Activated CD8-positive, alpha-beta memory T cell treated with anti-CD3 and anti-CD28 coated beads, Interleukin-2, amount 50 U/mL, for 1 hour (primary cell): ENCODE results near the gene ZP3.
"Not testable (repeated sequence)": the region's sequence is repeated elsewhere in the genome, so short reads cannot be mapped to it uniquely, and the experiment has no call there.

ENCODE experiments used
- DNase-seq: peaks from one replicate; pipeline ENCODE4 v3.0.0-alpha.2; 2020; ENCODE audit errors: extremely low read depth

Gene ZP3

DNA sequence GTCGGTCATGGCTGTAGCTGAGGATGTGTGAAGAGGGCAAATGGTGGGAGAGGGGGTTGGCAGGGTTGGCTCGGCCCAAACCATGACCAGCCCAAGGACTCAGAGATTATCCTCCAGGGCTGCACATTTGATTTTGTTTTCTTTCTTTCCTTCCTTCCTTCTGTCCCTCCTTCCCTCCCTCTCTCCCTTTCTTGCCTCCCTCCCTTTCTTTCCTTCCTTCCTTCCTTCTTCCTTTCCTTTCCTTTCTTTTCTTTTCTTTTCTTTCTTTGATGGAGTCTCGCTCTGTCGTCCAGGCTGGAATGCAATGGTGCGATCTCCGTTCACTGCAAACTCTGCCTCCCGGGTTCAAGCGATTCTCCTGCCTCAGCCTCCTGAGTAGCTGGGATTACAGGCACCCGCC lies 19.0 kb upstream of the ZP3 start:
- DNase-seq = no peak

DNA sequence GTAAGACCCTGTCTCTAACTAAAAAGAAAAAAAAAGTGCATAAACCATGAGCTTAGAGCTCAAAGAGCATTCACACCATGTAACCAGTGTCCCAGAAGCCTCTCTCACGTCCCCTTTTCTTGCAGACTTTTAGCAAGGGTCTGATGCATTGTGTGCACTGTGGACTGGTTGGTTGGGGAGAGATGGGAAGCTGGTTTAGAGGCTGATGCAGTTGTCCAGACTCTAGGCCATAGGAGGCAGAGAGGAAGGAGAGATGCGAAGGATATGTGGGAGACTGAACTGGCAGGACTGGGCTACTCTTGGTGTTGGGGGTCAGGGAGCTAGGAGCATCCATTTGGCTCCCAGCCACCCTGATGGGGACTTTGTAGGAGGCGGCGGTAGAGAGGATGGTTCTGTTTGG lies 17.0 kb upstream of the ZP3 start:
- no peak for DNase-seq

DNA sequence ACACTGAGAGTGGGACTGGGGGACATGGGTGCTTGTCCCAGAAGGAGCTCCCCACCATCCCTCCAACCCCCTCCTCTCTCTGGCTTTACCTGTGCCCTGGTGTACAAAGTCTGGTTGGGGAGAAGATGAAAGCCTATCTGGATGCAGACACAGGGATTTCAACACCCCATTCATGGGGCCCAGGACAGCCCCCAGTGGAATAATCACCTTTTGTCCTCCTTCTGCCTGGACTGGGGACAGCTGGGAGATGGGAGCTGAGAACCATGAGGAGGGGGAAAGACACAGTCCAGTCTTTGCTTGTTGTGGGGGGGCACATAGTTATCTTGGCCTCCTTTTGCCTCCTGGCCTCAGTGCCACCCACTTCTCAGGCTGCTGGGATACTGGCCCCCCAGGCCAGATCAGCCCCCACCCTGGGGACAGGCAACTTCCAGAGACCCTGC lies 16.6 kb upstream of the ZP3 start:
- no peak for DNase-seq

DNA sequence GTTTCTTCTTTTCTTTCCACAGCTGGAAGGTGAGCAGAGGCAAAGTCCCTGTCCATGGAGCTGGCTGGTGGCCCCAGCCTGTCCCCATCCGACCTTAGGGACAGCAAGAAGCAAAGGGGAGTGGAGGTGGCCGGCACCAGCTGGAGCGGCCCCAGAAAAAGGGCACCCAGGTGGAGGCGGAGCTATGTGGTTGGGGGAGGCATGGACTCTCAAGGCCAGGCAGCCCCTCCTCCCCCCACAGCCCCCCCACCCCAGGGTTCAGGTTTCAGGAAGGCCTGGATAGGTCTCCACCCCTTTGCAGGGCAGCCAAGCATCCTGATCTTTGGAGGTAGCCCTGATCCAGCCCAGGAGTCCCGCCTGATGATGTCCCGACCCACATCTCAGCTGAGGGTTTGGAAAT lies 15.2 kb upstream of the ZP3 start, which contains the start of gene SSC4D:
TSS of gene SSC4D (minus strand) at position 161 of the 400 bp plus-strand sequence. CDS start 5,258 bp downstream, outside the sequence.
- no peak for DNase-seq

DNA sequence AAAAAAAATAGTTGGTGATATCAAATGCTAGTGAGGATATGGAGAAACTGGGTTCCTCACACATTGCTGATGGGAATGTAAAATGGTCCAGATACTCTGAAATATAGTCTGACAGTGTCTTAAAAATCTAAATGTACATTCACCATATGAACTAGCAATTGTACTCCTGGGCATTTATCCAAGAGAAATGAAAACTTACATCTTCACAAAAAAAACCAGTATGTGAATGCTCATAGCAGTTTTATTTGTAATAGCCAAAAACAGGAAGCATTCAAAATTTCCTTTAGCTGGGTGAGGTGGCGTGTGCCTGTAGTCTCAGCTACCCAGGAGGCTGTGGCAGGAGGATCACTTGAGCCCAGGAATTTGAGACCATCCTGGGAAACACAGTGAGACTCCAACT lies 13.1 kb upstream of the ZP3 start:
- DNase-seq = no peak

DNA sequence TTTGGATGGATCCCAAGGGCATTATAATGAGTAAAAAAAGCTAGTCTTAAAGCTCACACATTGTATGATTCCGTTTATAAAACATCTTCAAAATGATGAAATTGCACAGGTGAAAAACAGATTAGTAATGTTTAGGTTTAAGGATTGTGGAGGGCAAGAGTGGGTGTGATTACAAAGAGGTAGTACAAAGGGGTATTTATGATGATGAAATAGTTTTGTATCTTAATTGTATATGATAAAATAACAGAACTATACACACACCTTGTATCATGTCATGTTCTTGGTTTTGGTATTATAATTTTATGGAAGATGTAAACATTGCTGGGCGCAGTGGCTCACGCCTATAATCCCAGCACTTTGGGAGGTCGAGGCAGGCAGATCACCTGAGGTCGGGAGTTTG lies 12.5 kb upstream of the ZP3 start:
- no peak for DNase-seq

DNA sequence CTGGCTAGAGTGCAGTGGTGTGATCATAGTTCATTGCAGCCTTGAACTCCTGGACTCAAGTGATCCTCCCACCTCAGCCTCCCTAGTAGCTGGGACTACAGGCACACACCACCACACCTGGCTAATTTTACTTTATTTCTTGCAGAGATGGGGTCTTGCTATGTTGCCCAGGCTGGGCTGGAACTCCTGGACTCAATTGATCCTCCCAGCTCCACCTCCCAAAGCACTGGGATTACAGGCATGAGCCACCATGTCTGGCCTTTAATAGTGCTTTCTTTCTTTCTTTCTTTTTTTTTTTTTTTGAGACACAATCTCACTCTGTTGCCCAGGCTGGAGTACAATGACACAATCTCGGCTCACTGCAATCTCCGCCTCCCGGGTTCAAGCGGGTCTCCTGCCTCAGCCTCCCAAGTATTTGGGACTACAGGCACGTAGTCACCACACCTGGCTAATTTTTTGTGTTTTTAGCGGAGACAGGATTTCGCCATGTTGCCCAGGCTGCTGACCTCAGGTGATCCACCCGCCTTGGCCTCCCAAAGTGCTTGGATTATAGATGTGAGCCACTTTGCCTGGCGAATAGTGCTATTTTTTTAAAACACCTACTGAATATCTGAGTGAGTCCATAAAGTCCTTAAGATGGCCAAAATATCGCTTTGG lies 7.0 kb upstream of the ZP3 start:
- not testable (repeated sequence) for DNase-seq

DNA sequence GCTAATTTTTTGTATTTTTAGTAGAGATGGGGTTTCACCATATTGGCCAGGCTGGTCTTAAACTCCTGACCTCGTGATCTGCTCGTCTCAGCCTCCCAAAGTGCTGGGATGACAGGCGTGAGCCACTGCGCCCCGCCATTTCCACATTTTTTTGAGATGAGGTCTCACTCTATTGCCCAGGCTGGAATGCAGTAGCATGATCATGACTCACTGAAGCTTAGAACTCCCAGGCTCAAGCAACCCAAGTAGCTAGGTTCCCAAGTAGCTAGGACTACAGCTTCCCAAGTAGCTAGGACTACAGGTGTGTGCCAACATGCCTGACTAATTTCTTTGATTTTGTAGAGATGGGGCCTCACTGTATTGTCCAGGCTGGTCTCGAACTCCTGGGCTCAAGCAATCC lies 3.7 kb upstream of the ZP3 start:
- not testable (repeated sequence) for DNase-seq

DNA sequence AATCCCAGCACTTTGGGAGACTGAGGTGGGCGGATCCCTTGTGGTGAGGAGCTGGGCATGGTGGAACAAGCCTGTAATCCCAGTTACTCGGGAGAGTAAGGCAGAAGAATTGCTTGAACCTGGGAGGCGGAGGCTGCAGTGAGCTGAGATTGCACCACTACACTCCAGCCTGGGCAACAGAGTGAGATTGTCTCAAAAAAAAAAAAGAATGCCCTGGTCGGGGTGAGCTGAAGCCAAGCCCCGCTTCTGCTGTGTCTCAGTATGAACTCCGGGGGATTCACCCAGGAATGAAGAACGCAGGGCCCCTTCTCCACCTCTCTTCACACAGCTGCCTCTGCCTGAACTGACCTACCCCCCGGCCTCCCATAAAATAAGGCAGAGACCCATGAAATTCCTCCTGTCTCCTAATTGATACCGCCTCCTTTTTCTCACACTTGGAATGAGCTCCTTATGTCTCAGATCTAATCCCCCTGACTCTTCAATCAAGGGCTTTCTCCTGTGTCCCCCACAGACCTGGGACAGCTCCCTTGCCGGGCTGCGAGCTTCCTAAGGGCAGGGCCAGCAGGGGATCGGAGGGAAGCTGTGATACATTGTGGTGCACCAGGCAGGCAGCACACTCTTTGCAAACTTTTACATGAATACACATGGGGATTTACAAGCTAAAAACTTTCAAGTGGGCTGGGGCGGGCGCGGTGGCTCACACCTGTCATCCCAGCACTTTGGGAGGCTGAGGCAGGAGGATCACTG lies 911 bp upstream of the ZP3 start:
- no peak for DNase-seq

DNA sequence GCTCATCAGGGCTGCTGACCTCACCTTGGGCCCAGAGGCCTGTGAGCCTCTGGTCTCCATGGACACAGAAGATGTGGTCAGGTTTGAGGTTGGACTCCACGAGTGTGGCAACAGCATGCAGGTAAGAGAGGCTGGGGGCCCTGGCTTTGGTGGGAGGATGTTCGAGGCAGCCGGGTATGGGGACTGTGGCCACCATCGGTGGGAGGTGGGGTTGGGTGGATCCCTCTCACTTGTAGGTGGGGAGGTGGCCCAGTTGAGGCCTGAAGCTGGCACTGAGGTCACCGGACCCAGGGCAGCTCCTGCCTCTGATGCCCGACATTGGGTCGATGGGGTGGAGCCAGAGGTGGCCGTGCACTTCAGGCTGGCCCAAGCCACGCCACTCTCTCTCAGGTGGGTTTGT lies 406 bp downstream of the ZP3 start:
- no peak for DNase-seq

DNA sequence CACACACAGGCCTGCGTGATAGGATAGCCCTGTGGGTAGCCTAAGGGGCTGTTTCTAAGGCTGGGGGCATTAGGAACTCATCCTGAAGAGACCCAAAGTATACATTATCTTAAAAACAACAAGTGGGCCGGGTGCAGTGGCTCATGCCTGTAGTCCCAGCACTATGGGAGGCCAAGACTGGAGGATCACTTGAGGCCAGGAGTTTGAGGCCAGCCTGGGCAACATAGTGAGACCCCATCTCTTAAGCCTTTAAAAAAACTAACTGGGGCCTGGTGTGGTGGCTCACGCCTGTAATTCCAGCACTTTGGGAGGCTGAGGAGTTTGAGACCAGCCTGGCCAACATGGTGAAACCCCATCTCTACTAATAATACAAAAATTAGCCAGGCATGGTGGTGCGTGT lies 808 bp downstream of the ZP3 start:
- not testable (repeated sequence) for DNase-seq

DNA sequence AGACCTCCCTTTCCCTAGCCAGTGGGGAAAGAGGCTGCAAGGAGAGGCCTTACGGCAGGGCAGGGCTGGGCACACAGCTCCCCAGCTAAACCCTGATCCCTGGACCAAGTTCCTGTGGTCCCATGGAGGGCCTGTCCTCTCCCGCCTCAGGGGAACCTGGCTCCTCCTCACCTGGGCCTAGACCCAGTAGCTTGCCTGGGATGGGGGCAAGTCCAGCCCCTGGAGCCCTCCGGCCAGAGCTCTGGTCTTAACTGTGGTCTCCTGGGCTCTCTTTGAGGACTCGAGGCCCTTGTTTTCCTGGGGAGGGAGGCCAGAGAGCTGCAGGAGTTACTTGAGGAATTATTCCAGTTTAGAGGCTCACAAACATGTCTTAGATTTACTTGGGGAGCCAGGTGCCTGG lies 1.5 kb downstream of the ZP3 start:
- no peak for DNase-seq

DNA sequence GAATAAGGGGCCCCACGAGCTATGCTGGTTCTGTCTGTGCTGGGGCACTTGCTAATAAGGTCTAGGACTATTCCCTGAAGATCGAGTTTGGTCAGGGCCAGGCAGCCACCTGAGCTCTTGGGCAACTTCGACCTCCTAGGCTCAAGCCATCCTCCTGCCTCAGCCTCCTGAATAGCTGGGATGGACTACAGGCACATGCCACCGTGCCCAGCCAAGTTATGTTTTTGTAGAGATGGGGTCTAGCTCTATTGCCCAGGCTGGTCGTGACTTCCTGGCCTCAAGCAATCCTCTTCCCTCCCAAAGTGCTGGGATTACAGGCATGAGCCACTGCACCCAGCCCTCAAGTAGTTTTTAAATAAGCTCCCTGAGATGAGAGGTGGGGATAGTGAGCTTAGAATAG lies 2.9 kb downstream of the ZP3 start:
- no peak for DNase-seq

DNA sequence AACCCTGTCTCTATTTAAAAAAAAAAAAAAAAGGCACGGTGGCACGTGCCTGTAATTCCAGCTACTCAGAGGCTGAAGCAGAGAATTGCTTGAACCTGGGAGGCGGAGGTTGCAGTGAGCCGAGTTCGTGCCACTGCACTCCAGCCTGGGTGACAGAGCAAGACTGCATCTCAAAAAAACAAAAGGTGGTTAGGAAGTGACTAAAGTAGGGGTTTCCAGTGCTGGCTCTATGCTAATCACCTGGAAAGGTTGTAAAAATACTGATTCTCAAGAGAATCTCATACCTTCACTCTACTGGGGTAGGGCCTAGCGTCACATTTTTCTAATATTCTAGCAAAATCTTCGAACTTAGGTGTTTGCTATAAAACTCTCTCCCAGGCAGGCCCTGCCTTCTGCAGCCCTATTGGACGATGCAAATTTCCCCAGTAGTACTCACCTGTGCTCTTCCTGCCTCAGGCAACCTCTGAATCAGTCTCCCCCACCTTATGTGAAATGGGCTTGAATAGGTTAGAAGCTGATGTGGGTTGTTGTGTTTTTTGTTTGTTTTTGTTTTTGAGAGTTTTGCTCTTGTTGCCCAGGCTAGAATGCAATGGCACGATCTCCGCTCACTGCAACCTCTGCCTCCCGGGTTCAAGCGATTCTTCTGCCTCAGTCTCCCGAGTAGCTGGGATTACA lies 3.5 kb downstream of the ZP3 start:
- DNase-seq = no peak

DNA sequence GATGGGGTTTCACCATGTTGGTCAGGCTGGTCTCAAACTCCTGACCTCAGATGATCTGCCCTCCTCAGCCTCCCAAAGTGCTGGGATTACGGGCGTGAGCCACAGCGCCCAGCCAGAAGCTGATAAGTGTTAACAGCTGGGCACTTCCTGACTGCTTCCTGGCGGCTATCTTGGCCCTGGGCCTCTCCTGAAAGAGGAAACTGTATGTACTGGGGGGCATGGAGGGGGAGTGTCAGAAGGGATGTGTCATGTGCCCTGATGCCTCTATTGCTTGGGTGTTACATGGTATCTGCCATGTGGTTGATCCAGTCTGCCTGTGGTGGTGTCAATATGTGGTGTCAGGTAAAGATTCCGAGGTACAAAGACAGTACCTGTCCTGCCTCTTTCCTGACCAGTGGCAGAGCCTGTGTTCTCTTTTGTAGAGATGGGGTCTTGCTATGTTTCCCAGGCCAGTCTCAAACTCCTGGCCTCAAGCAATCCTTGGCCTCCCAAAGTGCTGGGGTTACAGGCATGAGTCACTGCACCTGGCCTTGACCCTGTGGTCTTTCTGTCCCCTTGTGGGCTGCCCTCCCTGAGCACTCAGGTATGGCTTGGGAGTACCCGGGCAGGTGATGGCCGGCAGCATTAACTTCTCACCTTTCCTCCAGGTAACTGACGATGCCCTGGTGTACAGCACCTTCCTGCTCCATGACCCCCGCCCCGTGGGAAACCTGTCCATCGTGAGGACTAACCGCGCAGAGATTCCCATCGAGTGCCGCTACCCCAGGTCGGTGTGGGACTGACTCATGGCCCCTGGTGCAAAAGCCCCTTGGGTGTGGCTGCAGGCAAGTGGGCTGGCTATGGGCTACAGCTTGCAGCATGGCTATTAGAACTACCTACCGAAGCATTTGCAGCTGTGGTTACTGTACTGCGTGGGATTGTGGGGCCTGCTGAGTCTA lies 4.4 kb downstream of the ZP3 start:
- DNase-seq = no peak

DNA sequence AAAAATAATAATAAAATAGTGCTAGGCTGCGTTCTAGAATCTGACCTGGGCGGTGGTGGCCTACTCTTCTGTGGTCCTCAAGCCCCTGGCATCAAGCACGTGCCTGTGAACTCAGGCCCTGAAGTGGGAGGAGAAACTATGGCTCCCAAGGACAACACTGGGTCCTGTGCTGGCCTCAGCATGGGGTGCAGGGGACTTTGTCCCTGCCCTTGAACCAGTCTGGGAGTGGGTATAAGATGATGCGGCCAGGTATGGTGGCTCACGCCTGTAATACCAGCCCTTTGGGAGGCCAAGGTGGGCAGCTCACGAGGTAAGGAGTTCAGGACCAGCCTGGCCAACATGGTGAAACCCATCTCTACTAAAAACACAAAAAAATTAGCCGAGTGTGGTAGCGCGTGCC lies 5.5 kb downstream of the ZP3 start:
- no peak for DNase-seq

DNA sequence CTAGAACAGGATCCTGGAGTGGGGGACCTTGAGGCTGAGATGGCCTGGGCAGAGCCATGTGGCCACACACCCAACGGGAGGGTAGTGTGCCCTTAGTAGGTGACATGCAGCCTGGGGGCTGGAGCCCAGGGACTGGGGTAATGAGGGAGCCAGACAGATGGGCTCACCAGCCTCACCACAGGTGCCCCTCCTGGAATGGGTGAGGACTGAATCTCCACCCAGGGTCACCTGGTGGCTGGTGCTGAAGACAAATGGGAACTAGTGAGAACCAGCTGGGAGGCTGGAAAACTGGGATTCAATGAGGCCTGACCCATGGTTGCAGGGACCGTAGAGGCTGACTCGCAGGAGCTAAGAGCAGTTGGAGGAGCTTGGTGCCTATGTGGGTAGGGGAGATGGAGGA lies 6.1 kb downstream of the ZP3 start:
- no peak for DNase-seq

DNA sequence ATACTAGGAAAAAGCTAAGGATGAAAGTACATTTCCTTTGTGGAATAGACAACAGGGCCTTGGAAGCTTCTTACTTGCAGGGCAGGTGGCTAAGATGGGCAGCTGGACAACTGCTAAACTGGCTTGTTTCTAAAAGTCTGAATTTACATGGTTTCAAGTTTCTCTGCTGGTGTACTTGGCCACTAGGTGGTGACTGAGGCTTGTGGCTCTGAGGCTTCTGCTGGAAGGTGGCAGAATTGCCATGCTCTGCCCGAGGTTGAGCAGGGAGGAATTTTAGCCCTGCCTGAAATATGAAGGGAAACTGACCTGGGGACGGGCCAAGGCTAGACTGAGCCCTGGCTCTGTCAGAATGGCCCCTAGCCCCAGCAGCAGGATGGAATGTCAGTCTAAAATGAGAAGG lies 13.1 kb downstream of the ZP3 start:
- not testable (repeated sequence) for DNase-seq

DNA sequence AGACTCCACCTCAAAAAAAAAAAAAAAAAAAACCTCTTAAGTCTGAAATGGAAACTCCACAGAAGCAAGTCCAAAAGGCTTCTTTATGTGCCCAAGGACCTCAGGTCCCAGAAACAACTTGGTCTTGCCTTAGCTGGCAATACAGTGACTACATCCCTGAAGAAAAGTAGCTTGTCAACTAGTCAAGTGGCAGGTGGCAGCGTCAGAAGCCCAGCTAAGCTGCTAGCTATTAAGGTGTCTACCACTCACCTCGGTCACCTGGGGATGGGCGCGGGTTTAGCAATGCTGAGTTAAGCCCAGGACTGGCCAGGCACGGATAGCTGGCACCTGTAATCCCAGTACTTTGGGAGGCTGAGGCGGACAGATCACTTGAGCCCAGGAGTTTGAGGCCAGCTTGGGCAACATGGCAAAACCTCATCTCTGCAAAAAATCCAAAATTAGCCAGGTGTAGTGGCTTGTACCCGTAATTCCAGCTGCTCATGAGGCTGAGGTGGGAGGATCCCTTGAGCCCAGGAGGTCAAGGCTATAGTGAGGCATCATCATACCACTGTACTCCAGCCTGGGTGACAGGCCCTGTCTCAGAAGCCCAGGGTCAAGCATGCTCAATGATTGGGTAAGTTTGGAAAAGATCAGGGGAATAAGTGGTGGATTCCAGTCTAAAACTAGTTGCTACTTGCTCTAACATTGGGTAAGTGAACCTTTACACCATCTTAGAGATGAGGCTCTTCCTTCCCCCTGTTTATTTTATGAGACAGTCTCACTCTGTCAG lies 14.6 kb downstream of the ZP3 start:
- not testable (repeated sequence) for DNase-seq

DNA sequence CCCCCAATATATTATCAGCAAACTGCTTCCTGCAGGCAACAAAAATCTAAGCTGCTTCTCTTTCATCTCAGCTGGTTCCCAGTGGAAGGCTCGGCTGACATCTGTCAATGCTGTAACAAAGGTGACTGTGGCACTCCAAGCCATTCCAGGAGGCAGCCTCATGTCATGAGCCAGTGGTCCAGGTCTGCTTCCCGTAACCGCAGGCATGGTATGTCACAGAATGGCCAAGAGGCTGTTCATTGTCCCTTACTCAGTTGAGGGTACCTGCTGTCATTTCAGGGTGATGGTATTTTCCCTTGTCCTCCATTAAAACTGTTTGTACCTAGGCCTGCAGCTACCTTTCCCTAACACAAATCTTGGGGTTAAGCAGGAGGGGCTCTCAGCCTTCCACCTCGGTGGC lies 15.7 kb downstream of the ZP3 start:
- DNase-seq = not testable (repeated sequence)

DNA sequence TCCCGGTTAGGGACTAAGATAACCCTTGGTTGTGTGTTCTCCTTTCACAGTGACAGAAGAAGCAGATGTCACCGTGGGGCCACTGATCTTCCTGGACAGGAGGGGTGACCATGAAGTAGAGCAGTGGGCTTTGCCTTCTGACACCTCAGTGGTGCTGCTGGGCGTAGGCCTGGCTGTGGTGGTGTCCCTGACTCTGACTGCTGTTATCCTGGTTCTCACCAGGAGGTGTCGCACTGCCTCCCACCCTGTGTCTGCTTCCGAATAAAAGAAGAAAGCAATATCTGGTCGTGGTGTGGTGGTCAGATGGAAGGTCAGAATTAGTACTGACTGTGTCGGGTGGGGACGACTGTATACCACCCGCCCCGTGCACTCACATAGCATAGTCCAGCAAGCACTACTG lies 17.0 kb downstream of the ZP3 start:
- DNase-seq = not testable (repeated sequence)
